Dedifferentiated amniotic fluid mesenchymal stem cell (primary cell): Measurements from ENCODE around the gene CREBRF.
A peak's percentile ranks its signal among the peaks of the same experiment; 100 is the strongest.
"Not testable (repeated sequence)": the region's sequence is repeated elsewhere in the genome, so short reads cannot be mapped to it uniquely, and the experiment has no call there.

ENCODE experiments used
- DNase-seq: peaks from one replicate; pipeline ENCODE4 v3.0.0-alpha.2; 2016; ENCODE audit errors: extremely low spot score

CREBRF gene

DNA sequence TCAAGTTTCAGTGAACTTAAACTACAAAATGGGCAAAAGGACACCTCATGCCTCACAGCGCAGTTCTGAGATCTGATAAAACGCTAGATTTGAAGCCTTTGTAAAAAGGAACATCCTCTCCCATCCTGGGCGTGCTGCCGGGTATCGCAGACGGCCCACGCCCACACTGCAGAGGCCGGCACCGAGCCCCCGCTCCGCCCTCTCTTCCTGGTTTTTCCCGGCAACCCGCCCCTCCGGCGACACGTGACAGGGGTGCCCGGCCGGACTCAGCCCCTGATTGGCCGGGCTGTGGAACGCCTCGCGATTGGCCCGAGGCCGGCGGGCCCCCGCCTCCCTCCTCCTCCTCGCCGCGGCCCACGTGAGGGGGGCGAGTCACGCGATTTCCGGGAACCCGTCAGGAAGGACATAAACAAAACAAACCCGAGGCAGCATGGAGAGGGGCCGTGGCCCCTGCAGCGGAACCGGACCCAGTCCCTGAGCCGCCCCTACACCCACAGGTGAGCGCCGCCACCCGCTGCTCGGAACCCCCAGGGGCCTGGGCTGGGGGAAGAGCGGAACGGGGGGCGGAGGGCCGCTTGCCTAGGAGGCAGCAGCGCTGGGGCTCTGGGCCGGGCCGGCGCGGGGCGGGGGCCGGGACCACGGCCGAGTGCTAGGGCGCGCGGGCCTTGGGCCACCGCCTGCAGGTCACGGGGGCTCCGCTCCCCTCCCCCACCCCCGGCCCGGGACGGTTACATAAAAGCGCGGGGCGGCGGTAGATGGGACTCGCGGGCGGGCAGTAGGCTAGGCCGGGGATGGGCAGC, at the start of gene CREBRF:
Gene CREBRF, plus strand, starts transcription at position 370 of the 800 bp plus-strand sequence. CDS start 24,424 bp downstream, outside the sequence.
- DNase-seq, result peak; percentile 92

- DNase-seq, result peak; percentile 21
Observed at GRCh38 chr5:173010021-173010420, 46.1 kb upstream of the CREBRF start.

- DNase-seq, result no peak
Observed at GRCh38 chr5:173010547-173011464, 45.3 kb upstream of the CREBRF start.

GRCh38 chr5:173011566-173011965, 44.6 kb upstream of the CREBRF start:
- no peak for DNase-seq

DNA sequence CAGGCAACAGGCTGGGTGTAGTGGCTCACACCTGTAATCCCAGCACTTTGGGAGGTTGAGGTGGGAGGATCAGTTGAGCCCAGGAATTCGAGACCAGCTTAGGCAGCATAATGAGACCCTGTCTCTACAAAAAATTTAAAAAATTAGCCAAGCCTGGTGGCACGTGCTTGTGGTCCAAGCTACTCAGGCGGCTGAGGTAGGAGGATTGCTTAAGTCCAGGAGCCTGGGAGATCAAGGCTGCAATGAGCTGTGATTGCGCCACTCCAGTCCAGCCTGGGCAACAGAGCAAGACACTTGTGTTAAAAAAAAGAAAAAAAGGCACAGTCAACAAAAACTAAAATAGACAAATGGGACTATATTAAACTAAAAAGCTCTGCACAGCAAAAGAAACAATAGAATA, 43.3 kb upstream of the CREBRF start:
- no peak for DNase-seq

GRCh38 chr5:173014671-173015070, 41.5 kb upstream of the CREBRF start:
- DNase-seq, result no peak

- DNase-seq, result no peak
Observed at GRCh38 chr5:173015192-173015591, 41.0 kb upstream of the CREBRF start.

GRCh38 chr5:173015598-173016455, 40.3 kb upstream of the CREBRF start:
- DNase-seq, result no peak

DNA sequence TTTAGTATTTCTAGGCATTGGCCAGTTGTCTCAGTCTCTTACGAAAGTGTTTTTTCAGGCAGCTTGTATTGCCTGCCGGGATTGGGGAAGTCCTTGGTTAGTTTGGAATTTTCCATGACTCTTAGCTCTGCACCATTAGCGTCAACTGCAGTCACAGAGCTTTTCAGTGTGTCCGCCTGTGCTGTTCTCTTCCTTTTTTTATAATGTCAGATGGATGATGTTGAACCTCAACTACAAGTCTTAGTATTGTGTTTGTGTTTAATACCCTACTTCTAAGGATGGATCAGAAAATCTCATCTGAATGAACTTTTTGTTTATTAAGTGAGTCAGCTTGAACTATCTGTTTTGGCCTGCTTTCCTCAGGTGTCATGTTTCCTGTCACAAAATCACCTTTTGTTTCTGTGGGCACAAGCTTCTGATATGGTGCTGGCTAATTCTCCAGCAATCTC, 39.5 kb upstream of the CREBRF start:
- peak; percentile 76 for DNase-seq

GRCh38 chr5:173017087-173017486, 39.1 kb upstream of the CREBRF start:
- DNase-seq, result not testable (repeated sequence)

GRCh38 chr5:173018358-173018757, 37.8 kb upstream of the CREBRF start:
- DNase-seq, result no peak

- no peak for DNase-seq
Observed at GRCh38 chr5:173020154-173020581, 36.0 kb upstream of the CREBRF start.

- no peak for DNase-seq
Observed at GRCh38 chr5:173020643-173021042, 35.5 kb upstream of the CREBRF start.

DNA sequence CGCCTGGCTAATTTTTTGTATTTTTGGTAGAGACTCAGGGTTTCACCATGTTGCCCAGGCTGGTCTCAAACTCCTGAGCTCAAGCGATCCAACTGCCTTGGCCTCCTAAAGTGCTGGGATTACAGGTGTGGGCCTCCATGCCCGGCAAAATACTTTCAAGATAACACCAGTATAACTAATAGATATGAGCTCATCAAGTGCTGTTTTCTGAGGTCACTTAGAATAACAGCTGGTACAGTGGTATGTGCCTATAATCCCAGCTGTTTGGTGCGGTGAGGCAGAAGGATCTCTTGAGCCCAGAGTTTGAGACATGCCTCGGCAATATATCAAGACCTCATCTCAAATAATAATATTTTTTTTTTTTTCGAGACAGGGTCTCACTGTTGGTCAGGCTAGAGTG, 30.5 kb upstream of the CREBRF start:
- no peak for DNase-seq

- DNase-seq, result no peak
Observed at GRCh38 chr5:173027905-173028304, 28.2 kb upstream of the CREBRF start.

- DNase-seq, result no peak
Observed at GRCh38 chr5:173028811-173029327, 27.3 kb upstream of the CREBRF start.

DNA sequence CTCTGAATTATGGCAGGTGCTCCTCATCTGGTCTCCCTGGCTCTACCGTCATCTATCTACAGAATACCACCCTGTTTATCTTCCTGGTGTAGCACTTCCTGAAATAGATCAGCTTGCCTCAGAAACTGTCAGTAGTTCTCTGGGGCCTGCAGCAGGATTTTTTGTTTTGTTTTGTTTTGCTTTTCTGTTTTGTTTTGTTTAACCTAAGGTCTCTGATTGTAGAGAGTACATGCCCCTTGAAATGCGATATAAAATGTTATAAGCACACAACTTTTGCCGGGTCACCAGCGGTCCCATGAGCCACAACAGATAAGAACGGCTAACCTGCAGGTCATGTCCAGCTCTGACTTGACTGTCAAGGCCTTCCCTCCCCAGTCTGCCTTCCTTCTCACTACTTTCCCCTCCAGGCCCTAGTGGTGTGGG, 26.6 kb upstream of the CREBRF start:
- no peak for DNase-seq

GRCh38 chr5:173032096-173032495, 24.1 kb upstream of the CREBRF start:
- not testable (repeated sequence) for DNase-seq

DNA sequence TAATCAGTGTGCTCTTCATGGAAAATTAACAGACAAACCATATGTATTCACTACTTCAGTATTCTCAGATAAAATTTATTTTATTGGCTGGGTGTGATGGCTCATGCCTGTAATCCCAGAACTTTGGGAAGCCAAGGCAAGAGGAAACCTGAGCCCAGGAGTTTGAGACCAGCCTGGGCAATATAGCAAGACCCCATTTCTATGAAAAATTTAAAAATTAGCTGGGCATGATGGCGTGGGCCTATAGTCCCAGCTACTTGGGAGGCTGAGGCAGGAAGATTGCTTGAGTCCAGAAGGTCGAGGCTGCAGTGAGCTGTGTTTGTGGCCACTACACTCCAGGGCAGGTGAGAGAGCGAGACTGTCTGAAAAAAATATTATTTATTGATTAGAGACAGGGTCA, 23.4 kb upstream of the CREBRF start:
- no peak for DNase-seq

DNA sequence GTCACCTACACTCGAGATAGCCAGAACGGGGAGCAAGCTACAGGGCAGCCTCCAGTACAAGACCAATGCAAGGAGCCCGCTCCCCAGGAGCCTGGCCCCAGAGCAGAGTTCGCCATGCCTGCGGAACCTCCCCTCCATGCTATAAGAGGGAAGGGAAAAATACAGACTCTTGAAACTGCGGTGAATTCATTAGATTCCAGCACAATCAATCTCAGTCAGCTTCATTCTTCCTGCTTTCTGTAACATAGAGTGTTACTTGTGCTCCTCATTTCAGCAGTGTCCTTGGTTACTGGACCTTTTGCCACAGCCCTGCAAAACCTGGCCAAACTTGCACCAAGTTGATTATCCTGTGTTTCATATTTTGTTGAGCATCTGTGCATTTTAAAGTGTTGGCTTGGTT, 22.2 kb upstream of the CREBRF start:
- DNase-seq, result no peak
